Ramos (cell line): ENCODE results near the gene KLF3.

Source experiments
- in situ Hi-C: fragments of 300-500 bp; cut with MboI; formaldehyde crosslinking; loops from one replicate; pipeline ENCODE4 v1.14.3; 2022; ENCODE audit warnings: low sequenced_read_pairs; ENCODE audit not compliant: unreplicated experiment

The KLF3 gene

GRCh38 chr4:38672397-38673129, 8.6 kb downstream of the KLF3 start:
- in situ Hi-C loops, result loop anchor here (5.0 kb wide), 1 partner anchor 490 kb away; no protein-coding TSS in a partner anchor

GRCh38 chr4:38673130-38673978, 9.4 kb downstream of the KLF3 start:
- in situ Hi-C loops, result loop anchor here (5.0 kb wide), 1 partner anchor 491 kb away; no protein-coding TSS in a partner anchor

- in situ Hi-C loops, result loop anchor here (5.0 kb wide), 1 partner anchor 492 kb away; no protein-coding TSS in a partner anchor
Measured at GRCh38 chr4:38674258-38675144, 10.5 kb downstream of the KLF3 start.

- in situ Hi-C loops, result no loop called here
Measured at GRCh38 chr4:38675146-38676121, 11.4 kb downstream of the KLF3 start.

GRCh38 chr4:38676986-38677385, 13.0 kb downstream of the KLF3 start:
- in situ Hi-C loops, result no loop called here

- in situ Hi-C loops, result no loop called here
Measured at GRCh38 chr4:38677441-38677840, 13.4 kb downstream of the KLF3 start.

- in situ Hi-C loops, result no loop called here
Measured at GRCh38 chr4:38678078-38678477, 14.1 kb downstream of the KLF3 start.

GRCh38 chr4:38679921-38680320, 15.9 kb downstream of the KLF3 start:
- in situ Hi-C loops, result no loop called here

GRCh38 chr4:38681281-38681991, 17.4 kb downstream of the KLF3 start:
- in situ Hi-C loops, result no loop called here

GRCh38 chr4:38682336-38682735, 18.3 kb downstream of the KLF3 start:
- in situ Hi-C loops, result no loop called here

- in situ Hi-C loops, result no loop called here
Measured at GRCh38 chr4:38683276-38683675, 19.3 kb downstream of the KLF3 start.

GRCh38 chr4:38684271-38684670, 20.3 kb downstream of the KLF3 start:
- in situ Hi-C loops, result no loop called here

GRCh38 chr4:38684951-38685844, 21.2 kb downstream of the KLF3 start:
- in situ Hi-C loops, result no loop called here

- in situ Hi-C loops, result no loop called here
Measured at GRCh38 chr4:38686682-38687081, 22.7 kb downstream of the KLF3 start.

- in situ Hi-C loops, result no loop called here
Measured at GRCh38 chr4:38687571-38688011, 23.6 kb downstream of the KLF3 start.

- in situ Hi-C loops, result no loop called here
Measured at GRCh38 chr4:38688676-38689355, 24.8 kb downstream of the KLF3 start.
